CD4-positive, alpha-beta T cell (primary cell): ENCODE measurements around the gene PDGFC. TPM values are rescaled to one million over a fixed set of nuclear protein-coding genes. Genes with fewer than 3 reads are reported as not detected.

Experiments
- ATAC-seq: fragments of 200-7000 bp; cut with Tn5 transposase; one replicate; pipeline ENCODE4 v1.10.0; 2022; ENCODE audit warnings: mild to moderate bottlenecking; ENCODE audit not compliant: poor library complexity
- CTCF ChIA-PET: fragments of 350-600 bp; sonication (Branson Sonifier 250); formaldehyde crosslinking; loops from one replicate; lab custom pipeline; 2021; ENCODE audit warnings: antibody characterized with exemption, inconsistent platforms; lab: Charles Lee
- POLR2A ChIA-PET: fragments of 350-600 bp; sonication (Branson Sonifier 250); formaldehyde crosslinking; loops from one replicate; lab custom pipeline; 2021; ENCODE audit warnings: antibody characterized with exemption, inconsistent platforms; lab: Charles Lee
- DNase-seq, 14 experiments: peaks; one replicate each; pipeline ENCODE4 v3.0.0-alpha.2; 2013 to 2020; ENCODE audit warnings: mixed read lengths in 2 of 14
- H3K27ac ChIP-seq, 2 donors: one replicate each; pipeline versions ENCODE4 v1.5.1 to v1.7.0; 2013; ENCODE audit warnings: low read length in 2 of 2, low read depth in 1 of 2, mild to moderate bottlenecking in 1 of 2
- H3K27me3 ChIP-seq, 2 experiments: 1 replicate in 1 of 2; 2 replicates in 1 of 2; pipeline versions ENCODE4 v1.6.1 to v1.7.0; 2013; ENCODE audit warnings: low read length in 2 of 2, control low read depth in 1 of 2, mild to moderate bottlenecking in 1 of 2, moderate library complexity in 1 of 2; ENCODE audit not compliant: insufficient read depth in 2 of 2, control insufficient read depth in 1 of 2
- H3K36me3 ChIP-seq: one replicate; pipeline ENCODE4 v1.6.1; 2013; ENCODE audit warnings: low read length, control low read depth; ENCODE audit not compliant: insufficient read depth
- H3K4me1 ChIP-seq: one replicate; pipeline ENCODE4 v1.6.1; 2013; ENCODE audit warnings: low read length, control low read depth; ENCODE audit not compliant: insufficient read depth
- H3K4me3 ChIP-seq: one replicate; pipeline ENCODE4 v1.5.1; 2013; ENCODE audit warnings: mild to moderate bottlenecking, low read length, moderate library complexity
- H3K9me3 ChIP-seq, 2 experiments: 1 replicate in 1 of 2; 2 replicates in 1 of 2; pipeline versions ENCODE4 v1.6.1 to v1.7.0; 2013; ENCODE audit warnings: low read length in 2 of 2, mild to moderate bottlenecking in 2 of 2, control low read depth in 1 of 2, moderate library complexity in 1 of 2; ENCODE audit not compliant: control insufficient read depth in 1 of 2, insufficient read depth in 1 of 2
- H3K27ac Mint-ChIP-seq: one replicate; pipeline ENCODE4 v1.8.0; 2020; ENCODE audit warnings: mixed read lengths
- H3K27me3 Mint-ChIP-seq: one replicate; pipeline ENCODE4 v1.8.0; 2021; ENCODE audit warnings: mixed read lengths
- H3K36me3 Mint-ChIP-seq: one replicate; pipeline ENCODE4 v1.8.0; 2021; ENCODE audit warnings: low read depth, mixed read lengths
- H3K4me1 Mint-ChIP-seq: one replicate; pipeline ENCODE4 v1.8.0; 2021; ENCODE audit warnings: low read depth, mixed read lengths
- H3K4me3 Mint-ChIP-seq: one replicate; pipeline ENCODE4 v1.8.0; 2020; ENCODE audit warnings: mild to moderate bottlenecking, mixed read lengths
- H3K9me3 Mint-ChIP-seq: one replicate; pipeline ENCODE4 v1.8.0; 2020; ENCODE audit warnings: mixed read lengths
- CTCF ChIP-seq: fragments of 200-600 bp; IDR thresholded peaks from one replicate; pipeline ENCODE4 v1.8.0; 2022; ENCODE audit warnings: antibody characterized with exemption, mild to moderate bottlenecking
- intact Hi-C, 2 experiments: fragments of 100-400 bp; cut with DNase I in 1 of 2; cut with micrococcal nuclease in 1 of 2; formaldehyde crosslinking; loops; one replicate each; pipeline versions ENCODE4 v1.15.1 to v1.9.0; 2023 to 2025; cut with DNase I, micrococcal nuclease
- total RNA-seq, 174 experiments: library from RNA in 2 of 174; stranded (reverse) in 2 of 174; gene quantifications; one replicate each; pipeline ENCODE4 v1.2.3 and lab custom pipeline; 2021 to 2026

The PDGFC gene
- total RNA-seq, 2 experiments from 2014 or later, result not detected

GRCh38 chr4:156794863-156795262 lies 176.7 kb downstream of the PDGFC start:
- TF ChIP-seq CTCF, result no peak
- Histone ChIP-seq H3K27me3 (no peaks in the 10 kb centered on the region), H3K4me3 (no peak overlapping the region), H3K36me3 (no peaks in the 10 kb centered on the region), H3K9me3 (peaks cover 0 to 6% of the 10 kb centered on the region in 2 experiments), H3K27ac (no peak overlapping the region), H3K4me1 (no peaks in the 10 kb centered on the region)
- no peak overlapping the region for H3K27ac Mint-ChIP-seq
- no peaks in the 10 kb centered on the region for H3K4me1 Mint-ChIP-seq
- no peaks in the 10 kb centered on the region for H3K27me3 Mint-ChIP-seq
- ChIA-PET POLR2A (no interaction called here), CTCF (no interaction called here)
- intact Hi-C loops, result no loop called here
- DNase-seq, result no peak
- no peak for ATAC-seq
- peaks cover 2% of the 10 kb centered on the region for H3K9me3 Mint-ChIP-seq
- no peak overlapping the region for H3K4me3 Mint-ChIP-seq
- no peaks in the 10 kb centered on the region for H3K36me3 Mint-ChIP-seq

- Mint-ChIP-seq H3K4me3 (no peak overlapping the region), H3K9me3 (peaks cover 2% of the 10 kb centered on the region), H3K27me3 (no peaks in the 10 kb centered on the region), H3K36me3 (no peaks in the 10 kb centered on the region), H3K27ac (no peak overlapping the region), H3K4me1 (no peaks in the 10 kb centered on the region)
- DNase-seq (no peak), ATAC-seq (no peak)
- Histone ChIP-seq H3K4me3 (no peak overlapping the region), H3K36me3 (no peaks in the 10 kb centered on the region), H3K9me3 (peaks cover 0 to 6% of the 10 kb centered on the region in 2 experiments), H3K4me1 (no peaks in the 10 kb centered on the region), H3K27ac (no peak overlapping the region), H3K27me3 (no peaks in the 10 kb centered on the region)
- POLR2A ChIA-PET, result no interaction called here
- TF ChIP-seq CTCF, result no peak
- CTCF ChIA-PET, result no interaction called here
- intact Hi-C loops, result no loop called here
Observed at GRCh38 chr4:156792462-156793085, 179.0 kb downstream of the PDGFC start.

- Histone ChIP-seq H3K27ac (no peak overlapping the region), H3K9me3 (peaks cover 0 to 4% of the 10 kb centered on the region in 2 experiments), H3K27me3 (no peaks in the 10 kb centered on the region), H3K4me1 (no peaks in the 10 kb centered on the region), H3K36me3 (no peaks in the 10 kb centered on the region), H3K4me3 (no peak overlapping the region)
- TF ChIP-seq CTCF, result no peak
- intact Hi-C loops, result no loop called here
- H3K36me3 Mint-ChIP-seq, result no peaks in the 10 kb centered on the region
- no peak for ATAC-seq
- H3K4me1 Mint-ChIP-seq, result no peaks in the 10 kb centered on the region
- H3K27ac Mint-ChIP-seq, result no peak overlapping the region
- no peak overlapping the region for H3K4me3 Mint-ChIP-seq
- ChIA-PET POLR2A (no interaction called here), CTCF (no interaction called here)
- DNase-seq, result no peak
- peaks cover 2% of the 10 kb centered on the region for H3K9me3 Mint-ChIP-seq
- no peaks in the 10 kb centered on the region for H3K27me3 Mint-ChIP-seq
Observed at GRCh38 chr4:156790866-156791265, 180.7 kb downstream of the PDGFC start.
